NK-92 (cell line): ENCODE measurements around the gene FOXN4.

Source experiments
- DNase-seq: peaks from one replicate; lab custom pipeline; 2025; ENCODE audit not compliant: unreplicated experiment; lab: John Stamatoyannopoulos, UW

The FOXN4 gene

GRCh38 chr12:109259545-109259895 lies 49.6 kb downstream of the FOXN4 start:
- DNase-seq, result no peak

- DNase-seq, result no peak
These were observed 50.2 kb downstream of the FOXN4 start for GRCh38 chr12:109258607-109259544.

- no peak for DNase-seq
These were observed 50.9 kb downstream of the FOXN4 start for GRCh38 chr12:109258201-109258600.

DNA sequence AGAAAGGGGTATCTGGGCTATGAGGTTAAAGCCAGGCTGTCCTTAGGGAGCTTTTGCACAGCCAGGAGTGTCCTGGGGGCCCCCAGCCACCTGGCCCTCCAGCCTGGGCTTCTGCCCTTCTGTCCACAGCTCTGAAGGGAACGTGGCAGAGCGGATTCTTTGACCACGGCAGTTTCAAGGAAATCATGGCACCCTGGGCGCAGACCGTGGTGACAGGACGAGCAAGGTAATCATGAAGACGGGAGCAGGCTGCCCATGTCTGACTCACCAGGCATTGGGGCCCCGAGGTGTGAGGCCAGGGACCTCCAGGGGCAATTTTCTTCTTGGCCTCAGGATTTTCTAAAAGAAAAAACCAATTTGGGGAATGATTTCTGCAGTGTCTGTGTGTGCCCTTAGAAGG lies 53.1 kb downstream of the FOXN4 start:
- DNase-seq, result no peak

DNA sequence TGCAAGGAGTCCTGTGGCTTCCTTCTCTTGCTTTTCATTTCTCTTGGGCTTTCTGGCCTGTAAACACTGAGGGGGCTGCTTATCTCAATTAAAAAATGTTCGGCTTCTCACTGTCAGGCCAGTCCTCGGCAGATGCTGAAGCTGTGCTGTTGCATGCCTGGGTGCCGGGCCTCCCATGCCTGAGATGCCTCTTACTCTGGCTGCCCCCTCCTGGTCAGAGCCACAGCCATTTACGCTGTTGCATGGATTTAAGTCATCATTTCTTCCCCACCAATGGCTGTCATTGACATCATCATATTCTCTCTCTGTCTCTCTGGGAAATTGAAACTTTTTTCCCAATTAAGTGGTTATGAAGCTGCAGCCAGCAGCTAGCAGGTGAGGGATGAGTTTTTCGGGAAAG lies 53.7 kb downstream of the FOXN4 start:
- DNase-seq, result no peak

GRCh38 chr12:109253913-109254544 lies 55.1 kb downstream of the FOXN4 start:
- DNase-seq, result no peak

GRCh38 chr12:109252799-109253198 lies 56.3 kb downstream of the FOXN4 start:
- DNase-seq, result no peak

DNA sequence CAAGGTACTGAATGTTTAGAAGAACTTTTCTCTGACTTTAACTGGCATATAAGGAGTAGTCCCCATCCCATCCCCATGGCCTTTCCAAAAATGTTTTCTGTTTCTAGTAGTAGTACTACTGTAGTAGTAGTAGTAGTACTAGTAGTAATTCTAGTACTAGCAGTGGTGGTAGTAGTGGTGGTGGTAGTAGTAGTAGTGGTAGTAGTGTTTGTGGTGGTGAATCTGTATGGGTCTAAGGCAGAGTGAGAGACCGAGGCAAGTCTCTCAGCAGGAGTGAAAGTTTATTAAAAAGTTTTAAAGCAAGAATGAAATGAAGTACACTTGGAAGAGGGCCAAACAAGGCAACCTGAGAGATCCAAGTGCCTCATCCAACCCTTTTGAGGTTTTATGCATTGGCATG lies 58.6 kb downstream of the FOXN4 start:
- DNase-seq, result no peak

DNA sequence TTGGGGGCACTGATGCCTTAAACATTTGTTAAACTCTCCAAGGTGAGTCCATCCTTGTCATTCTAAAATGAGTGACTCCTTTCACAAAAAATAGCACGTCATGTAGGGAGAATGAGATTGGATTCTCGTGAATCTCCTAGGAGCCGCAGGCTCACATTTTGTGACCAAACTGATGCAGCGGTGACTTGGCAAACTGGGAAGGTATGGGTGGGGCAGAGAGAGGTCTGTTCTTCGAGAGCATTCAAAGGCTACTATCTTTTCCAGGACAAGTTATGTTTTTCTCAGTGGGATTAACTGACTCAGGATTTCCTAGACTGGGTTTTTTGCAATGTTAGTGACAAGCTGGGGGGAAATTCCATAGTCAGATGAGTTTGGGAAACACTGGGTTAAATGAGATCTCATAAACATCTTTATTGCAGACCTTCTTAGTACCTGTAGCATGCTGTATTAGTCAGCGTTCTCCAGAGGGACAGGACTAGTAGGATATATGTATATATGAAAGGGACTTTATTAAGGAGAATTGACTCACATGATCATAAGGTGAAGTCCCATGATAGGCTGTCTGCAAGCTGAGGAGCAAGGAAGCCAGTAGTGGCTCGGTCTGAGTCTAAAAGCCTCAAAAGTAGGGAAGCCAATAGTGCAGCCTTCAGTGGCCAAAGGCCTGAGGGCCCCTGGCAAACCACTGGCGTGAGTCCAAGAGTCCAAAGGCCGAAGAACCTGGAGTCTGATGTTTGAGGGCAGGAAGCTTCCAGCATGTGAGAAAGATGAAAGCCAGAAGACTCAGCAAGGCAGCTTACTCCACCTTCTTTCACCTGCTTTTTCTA lies 61.0 kb downstream of the FOXN4 start:
- DNase-seq, result no peak

DNA sequence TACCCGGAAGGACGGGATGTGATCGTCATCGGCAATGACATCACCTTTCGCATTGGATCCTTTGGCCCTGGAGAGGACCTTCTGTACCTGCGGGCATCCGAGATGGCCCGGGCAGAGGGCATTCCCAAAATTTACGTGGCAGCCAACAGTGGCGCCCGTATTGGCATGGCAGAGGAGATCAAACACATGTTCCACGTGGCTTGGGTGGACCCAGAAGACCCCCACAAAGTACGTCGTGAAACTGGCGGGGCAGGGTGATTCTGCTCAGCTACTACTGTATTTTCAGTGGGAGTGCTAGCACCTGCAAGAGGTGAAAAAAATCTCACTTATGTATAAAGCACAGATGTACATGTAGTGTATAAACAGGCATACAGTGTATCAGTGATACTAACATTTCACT lies 62.9 kb downstream of the FOXN4 start:
- no peak for DNase-seq

DNA sequence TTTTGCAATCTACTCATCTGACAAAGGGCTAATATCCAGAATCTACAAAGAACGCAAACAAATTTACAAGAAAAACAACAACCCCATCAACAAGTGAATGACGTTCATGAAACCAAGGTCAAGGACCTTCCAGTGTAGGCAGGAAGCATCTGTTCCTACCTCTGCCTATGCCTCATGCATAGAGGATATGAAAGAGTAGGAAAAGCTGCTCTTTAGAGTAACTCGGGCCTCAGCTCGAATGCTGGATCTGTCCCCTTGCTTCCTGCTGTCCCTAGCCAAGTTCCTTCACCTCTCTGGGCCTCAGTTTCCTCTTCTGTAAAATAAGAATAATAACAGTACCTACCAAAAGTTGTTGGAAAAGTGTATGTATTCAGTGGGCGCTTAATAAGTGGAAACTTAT lies 65.0 kb downstream of the FOXN4 start:
- DNase-seq, result no peak

DNA sequence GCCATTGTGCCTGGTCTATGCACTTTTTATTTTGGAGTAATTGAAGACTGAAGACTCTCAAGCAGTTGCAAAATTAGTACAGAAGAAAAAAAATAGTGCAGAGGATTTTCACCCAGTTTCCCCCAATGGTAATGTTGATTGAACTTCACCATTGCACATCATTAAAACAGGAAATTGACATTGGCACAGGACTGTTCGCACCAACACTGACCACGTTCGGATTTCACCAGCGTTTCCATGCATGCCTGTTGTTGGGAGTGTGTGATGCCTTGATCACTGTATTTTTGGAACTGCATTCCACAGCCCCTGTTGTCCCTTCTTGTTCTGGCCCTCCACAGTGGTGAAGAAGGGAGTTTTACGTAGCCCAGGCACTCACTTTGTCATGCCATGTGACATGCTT lies 67.1 kb downstream of the FOXN4 start:
- no peak for DNase-seq

DNA sequence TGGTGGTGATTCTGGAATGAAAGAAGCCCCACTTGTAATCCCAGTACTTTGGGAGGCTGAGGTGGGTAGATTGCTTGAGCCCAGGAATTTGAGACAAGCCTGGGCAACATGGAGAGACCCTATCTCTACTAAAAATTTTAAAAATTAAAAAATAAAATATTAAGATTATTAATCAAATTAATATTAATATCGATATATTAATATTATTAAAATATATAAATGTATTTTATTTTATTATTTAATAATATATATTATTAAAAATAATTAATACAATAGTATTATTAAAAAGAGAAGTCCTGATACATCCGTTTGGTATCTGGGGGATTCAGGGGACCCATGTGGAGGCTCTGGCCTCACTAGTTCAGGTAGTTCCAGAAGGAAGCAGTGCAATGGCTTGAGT lies 68.7 kb downstream of the FOXN4 start:
- DNase-seq, result no peak

DNA sequence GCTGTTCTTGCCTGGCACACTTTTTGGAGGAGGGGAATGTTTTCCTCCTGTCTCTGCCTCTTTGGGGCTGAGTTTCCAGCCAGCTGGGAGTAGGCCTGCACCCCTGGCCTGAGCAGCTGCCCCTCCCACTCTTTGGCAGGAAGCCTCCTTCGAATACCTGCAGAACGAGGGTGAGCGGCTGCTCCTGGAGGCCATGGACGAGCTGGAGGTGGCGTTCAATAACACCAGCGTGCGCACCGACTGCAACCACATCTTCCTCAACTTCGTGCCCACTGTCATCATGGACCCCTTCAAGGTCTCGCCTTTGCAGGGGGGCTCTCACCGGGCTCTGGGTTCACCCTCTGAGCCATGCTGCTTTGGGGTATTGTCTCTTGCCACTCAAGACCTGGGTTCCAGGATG lies 69.4 kb downstream of the FOXN4 start:
- no peak for DNase-seq

DNA sequence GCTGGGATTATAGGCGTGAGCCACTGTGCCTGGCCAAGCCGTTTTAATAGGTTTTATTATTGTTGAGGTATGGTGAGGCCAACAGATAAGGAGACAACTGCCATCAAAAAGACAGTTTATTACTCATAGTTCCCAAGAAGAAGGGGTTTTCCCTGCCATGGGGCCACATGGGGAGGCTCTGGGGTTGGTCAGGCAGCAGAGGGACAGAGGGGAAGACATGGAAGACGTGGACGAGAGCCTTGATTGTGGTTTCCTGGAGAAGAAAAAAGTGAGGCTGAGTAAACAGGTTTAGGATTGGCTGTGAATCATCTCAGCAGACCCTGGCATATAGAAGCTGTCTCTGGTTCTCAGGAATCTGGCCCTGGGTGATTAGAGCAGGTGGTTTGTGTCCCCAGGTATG lies 69.9 kb downstream of the FOXN4 start:
- no peak for DNase-seq

- no peak for DNase-seq
These were observed 72.8 kb downstream of the FOXN4 start for GRCh38 chr12:109236257-109236656.

DNA sequence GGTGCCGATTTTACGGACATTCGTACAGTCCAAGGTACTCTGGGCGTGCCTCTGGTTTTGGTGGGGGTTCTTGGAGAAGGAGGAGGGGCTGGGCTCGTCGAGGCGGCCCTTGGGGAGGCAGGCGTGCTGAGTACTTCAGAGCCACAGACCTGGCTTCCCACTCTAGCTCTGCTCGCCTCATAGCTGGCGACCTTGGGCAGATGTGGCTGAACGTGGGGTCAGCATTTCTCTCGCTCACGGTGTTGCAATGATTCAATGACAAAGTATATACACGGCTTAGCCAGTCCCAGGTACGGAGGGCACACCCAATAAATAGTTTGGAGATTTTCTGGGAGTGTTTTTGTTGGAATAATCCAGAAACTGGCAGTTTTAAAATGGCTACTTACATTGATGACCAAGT lies 75.1 kb downstream of the FOXN4 start:
- DNase-seq, result no peak

- no peak for DNase-seq
These were observed 76.4 kb downstream of the FOXN4 start for GRCh38 chr12:109232731-109233130.

DNA sequence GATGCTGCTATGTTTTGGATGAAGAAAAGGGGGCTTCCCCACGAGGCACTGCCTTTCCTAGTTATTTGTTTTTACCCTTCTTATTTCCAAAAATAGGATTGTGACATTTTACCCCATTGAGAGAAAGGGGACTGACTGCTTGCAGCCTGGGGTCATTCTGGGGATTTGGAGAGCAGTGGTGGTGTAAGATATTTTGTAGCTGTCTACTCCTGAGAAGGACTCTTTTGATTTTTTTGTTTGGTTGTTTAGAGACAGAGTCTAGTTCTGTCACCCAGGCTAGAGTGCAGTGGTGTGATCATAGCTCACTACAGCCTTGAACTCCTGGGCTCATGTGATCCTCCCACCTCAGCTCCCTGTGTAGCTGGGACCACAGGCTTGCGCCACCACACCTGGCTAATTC lies 78.9 kb downstream of the FOXN4 start:
- no peak for DNase-seq

DNA sequence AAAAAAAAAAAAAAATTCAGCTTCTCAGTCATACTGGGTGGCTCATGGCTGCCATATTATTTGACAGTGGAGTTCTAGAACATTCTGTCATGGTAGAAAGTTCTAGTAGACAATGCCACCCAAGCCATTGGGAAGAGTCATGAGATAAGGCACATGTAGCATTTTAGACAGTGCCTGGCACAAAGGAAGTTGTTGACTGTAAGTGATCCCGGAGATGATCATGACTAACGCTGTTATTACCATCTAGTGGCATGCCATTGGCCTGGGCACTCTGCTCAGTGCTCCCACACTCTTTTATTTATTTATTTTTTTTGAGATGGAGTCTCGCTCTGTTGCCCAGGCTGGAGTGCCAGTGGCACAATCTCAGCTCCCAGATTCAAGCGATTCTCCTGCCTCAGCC lies 80.4 kb downstream of the FOXN4 start:
- no peak for DNase-seq
